NB4 (cell line): Measurements from ENCODE around the gene RNASE8.
A peak's percentile ranks its signal among the peaks of the same experiment; 100 is the strongest.

Experiments
- DNase-seq: peaks from one replicate; pipeline ENCODE4 v3.0.0; 2010; ENCODE audit warnings: low read depth
- H3K4me3 ChIP-seq: one replicate; pipeline ENCODE4 v1.5.1; 2011; ENCODE audit warnings: mild to moderate bottlenecking, low read depth, low read length, moderate library complexity
- MYC ChIP-seq: IDR thresholded peaks from 2 replicates; pipeline ENCODE4 v1.6.1; 2011; ENCODE audit warnings: low read depth, low read length
- POLR2A ChIP-seq: IDR thresholded peaks from 2 replicates; pipeline ENCODE4 v1.6.1; 2011; ENCODE audit warnings: mild to moderate bottlenecking; ENCODE audit not compliant: insufficient read length; ENCODE audit errors: extremely low read depth
- TF ChIP-seq, protein P1 (sequence below): IDR thresholded peaks from 2 replicates; pipeline ENCODE4 v1.6.1; 2011; ENCODE audit warnings: low read depth, low read length
- TF ChIP-seq, protein P2 (sequence below): IDR thresholded peaks from one replicate; pipeline ENCODE4 v1.5.1; 2012; ENCODE audit warnings: low read depth, low read length

The RNASE8 gene

DNA sequence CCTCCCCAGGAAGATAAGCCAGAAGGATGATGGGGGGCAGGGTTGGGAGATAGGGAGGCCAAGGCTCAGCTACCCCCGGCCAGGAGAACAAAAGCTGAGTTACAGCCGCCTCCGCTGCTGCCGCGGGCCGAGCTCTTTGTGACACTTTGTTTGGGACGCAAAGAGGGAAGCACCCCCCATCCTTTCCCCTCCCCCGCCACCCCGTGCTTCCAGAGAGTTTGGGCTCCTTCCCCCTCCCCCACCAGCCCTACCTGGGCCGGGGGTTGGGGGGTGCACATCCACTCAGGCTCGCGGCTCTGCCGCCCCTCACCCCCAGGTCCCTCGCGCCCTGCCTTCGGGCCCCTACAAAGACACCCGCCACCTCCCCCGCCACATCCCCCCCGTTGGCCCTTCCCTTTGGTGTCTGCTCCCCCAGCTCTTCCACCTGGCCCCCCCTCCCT is 40.0 kb downstream of the RNASE8 start:
- no peak for DNase-seq
- H3K4me3 ChIP-seq = no peak overlapping the region
- TF ChIP-seq, protein P1, sequence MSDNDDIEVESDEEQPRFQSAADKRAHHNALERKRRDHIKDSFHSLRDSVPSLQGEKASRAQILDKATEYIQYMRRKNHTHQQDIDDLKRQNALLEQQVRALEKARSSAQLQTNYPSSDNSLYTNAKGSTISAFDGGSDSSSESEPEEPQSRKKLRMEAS = no peak
- TF ChIP-seq, protein P2, sequence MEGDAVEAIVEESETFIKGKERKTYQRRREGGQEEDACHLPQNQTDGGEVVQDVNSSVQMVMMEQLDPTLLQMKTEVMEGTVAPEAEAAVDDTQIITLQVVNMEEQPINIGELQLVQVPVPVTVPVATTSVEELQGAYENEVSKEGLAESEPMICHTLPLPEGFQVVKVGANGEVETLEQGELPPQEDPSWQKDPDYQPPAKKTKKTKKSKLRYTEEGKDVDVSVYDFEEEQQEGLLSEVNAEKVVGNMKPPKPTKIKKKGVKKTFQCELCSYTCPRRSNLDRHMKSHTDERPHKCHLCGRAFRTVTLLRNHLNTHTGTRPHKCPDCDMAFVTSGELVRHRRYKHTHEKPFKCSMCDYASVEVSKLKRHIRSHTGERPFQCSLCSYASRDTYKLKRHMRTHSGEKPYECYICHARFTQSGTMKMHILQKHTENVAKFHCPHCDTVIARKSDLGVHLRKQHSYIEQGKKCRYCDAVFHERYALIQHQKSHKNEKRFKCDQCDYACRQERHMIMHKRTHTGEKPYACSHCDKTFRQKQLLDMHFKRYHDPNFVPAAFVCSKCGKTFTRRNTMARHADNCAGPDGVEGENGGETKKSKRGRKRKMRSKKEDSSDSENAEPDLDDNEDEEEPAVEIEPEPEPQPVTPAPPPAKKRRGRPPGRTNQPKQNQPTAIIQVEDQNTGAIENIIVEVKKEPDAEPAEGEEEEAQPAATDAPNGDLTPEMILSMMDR = no peak
- no peak for TF ChIP-seq MYC
- TF ChIP-seq POLR2A = no peak

DNA sequence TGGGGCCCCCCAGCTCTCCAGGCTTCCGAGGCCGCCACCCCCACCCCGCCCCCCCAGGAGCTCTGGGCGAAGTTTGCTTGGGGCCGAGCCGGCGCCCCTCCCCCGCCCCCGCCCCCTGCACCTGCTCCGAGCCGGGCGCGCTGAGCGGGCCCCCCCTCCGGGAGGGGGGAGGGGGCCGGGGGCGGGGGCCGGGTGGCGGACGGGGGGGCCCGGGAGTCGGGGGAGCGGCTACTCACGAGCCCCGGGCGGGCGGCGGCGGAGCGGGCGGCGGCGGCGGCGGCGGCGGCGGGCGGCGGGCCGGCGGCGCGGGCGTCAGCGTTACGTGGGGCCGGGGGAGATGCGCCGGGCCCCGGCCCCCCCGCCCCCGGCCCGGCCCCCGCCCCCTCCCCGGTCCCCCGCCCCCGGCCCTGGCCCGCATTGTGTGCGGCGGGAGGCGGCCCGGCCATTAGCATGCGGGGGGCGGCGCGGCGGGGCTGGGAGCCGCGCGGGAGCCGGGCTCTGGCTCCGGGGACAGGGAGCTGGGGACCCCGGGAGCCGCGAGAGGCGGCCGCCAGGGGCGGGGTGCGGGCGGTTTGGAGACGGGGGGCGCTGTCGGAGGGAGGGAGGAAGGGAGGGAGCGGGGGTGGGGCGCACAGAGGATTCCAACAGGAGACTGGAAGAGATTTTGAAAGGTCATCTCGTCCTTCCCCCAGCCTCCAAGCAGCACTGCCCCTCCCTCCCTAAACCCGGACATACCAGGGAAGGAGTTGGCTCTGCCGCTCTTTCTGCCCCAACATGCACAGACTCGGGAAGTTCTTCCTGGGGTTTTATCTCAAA is 40.7 kb downstream of the RNASE8 start, which contains the start of gene ZNF219:
Gene ZNF219 (minus strand): TSS at position 580 of the 816 bp plus-strand sequence. CDS start 5,064 bp downstream, outside the sequence.
- DNase-seq = peak; percentile 60
- peak within 1 kb of the TSS; percentile 67 for H3K4me3 ChIP-seq
- no peak for TF ChIP-seq MYC
- TF ChIP-seq, protein P2 = no peak
- no peak for TF ChIP-seq POLR2A
- TF ChIP-seq, protein P1 = no peak

DNA sequence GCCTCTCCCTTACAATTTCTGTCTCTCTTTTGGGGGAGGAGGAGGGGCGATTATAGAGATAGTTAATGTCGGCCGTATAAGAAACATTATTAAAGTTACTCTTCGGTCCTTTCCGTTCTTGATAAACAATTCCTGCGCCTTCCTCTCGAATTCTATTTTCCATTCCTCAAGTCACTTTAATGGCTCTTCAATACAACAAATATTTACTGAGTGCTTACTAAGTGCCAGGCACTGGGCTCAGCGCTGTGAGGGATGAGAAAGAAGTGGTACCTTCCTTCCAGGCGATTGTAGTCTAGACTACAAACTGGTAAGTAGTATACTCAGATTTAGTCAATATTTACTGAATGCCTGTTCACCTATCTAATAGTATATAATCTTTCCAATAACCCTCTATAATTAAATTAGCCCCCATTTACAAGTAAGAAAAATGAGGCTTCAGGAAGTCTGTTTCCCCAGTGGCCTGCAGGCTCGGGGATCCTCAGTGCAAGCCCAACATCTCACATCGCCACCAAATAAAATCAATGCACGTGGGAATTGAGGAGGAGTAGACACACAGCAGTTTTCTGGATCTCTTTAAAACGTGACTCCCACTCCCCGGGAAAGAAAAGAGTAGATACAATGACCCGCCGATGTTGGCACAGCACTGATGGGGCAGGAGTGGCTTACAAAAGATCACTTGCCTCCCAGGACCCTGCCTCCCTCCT is 41.4 kb downstream of the RNASE8 start:
- H3K4me3 ChIP-seq = peak overlapping the region; percentile 67
- no peak for DNase-seq
- TF ChIP-seq MYC (no peak), POLR2A (no peak)
- TF ChIP-seq, protein P2 = no peak
- TF ChIP-seq, protein P1 = no peak

DNA sequence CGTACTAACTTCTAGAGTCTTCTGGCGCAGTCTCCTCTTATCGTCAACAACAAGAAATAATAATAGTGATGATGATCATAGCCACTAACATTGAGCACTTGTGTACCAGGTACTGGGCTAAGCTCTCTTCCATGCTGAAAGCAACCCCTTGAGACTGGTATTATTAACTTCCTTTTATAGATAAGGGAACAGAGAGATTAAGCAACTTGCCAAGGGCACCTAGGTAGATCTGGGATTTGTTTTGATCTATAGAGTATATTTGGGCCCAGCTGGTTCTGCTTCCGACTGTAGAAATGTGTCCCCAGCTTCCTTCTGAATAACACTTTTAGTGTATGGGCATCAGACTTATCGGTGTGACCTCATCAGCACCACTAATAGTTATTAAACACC is 42.0 kb downstream of the RNASE8 start:
- TF ChIP-seq POLR2A = no peak
- no peak for TF ChIP-seq MYC
- TF ChIP-seq, protein P1 = no peak
- TF ChIP-seq, protein P2 = no peak
- no peak overlapping the region for H3K4me3 ChIP-seq
- no peak for DNase-seq

DNA sequence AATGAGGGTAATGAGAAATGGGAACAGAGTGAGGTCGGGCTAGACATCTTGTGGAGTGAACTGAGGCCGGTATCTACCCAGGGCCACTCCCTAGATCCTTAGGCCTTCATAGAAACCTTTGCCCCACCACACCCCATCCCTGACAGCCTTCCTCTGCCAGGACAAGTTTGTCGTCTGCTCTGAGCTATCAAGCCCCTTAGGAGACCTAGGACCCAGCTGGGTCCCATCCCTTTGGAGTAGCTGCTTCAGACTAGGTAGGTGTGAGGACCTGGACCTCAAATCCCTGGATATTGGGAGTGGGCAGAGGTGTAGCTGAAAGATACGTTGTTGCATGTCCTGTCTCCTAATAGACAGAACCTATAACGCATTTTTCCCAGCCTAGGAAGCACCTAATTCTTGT is 43.3 kb downstream of the RNASE8 start, which contains the start of gene TMEM253:
Gene TMEM253 (plus strand): TSS at position 136 of the 400 bp plus-strand sequence. CDS start 278 bp downstream, outside the sequence.
- TF ChIP-seq POLR2A (no peak), MYC (no peak)
- TF ChIP-seq, protein P1 = no peak
- TF ChIP-seq, protein P2 = no peak
- no peak for DNase-seq
- H3K4me3 ChIP-seq = no peak within 1 kb of the TSS
